ENCODE results near the gene SNRNP48. TPM values are rescaled to one million over a fixed set of nuclear protein-coding genes. Genes with fewer than 3 reads are reported as not detected.

Gene SNRNP48
- total RNA-seq, 1 donor from 2014 or later, result 13.1 TPM

DNA sequence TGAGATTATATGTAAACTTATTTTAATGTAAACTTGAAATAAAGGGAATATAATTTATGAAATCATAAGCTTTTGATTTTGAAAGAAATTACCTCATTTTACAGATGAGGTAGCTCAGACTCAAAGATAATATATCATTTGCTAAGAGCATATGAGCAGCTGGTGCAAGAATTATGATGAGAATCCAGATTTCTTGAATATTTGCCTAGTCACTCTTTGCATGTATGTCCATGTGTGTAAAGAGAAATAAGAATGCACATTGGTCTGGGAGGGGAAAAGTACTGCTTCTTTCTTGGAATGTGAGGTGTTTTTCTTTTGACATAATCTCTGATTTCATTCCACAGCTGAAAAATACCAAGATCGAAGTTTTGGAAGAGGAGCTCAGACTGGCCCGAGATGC, 11.1 kb upstream of the SNRNP48 start:
- Mint-ChIP-seq H3K9me3 (ENCODE audit: unreplicated experiment) (no peaks in the 10 kb centered on the region), H3K27me3 (ENCODE audit: low read depth, unreplicated experiment) (no peaks in the 10 kb centered on the region), H3K4me3 (ENCODE audit: unreplicated experiment) (no peak overlapping the region), H3K27ac (ENCODE audit: unreplicated experiment) (no peak overlapping the region), H3K36me3 (ENCODE audit: low read depth, unreplicated experiment) (peaks cover 22% of the 10 kb centered on the region), H3K4me1 (ENCODE audit: low read depth, unreplicated experiment) (no peaks in the 10 kb centered on the region)
- FAIRE-seq (no peak), DNase-seq (ENCODE audit: low read depth) (no peak)
- Histone ChIP-seq H3K27me3 (ENCODE audit: insufficient read depth, low read length) (no peaks in the 10 kb centered on the region), H3K4me3 (ENCODE audit: insufficient read depth, low read depth, low read length) (no peak overlapping the region), H2AFZ (ENCODE audit: low read depth, low read length) (no peak overlapping the region), H3K79me2 (ENCODE audit: insufficient read depth, low read length) (no peaks in the 10 kb centered on the region), H3K36me3 (ENCODE audit: insufficient read depth, low read length) (peaks cover 71% of the 10 kb centered on the region), H3K4me2 (ENCODE audit: low read length) (no peak overlapping the region), H3K9ac (ENCODE audit: low read length) (no peak overlapping the region), H4K20me1 (ENCODE audit: insufficient read depth, low read length) (peaks cover 17% of the 10 kb centered on the region), H3K9me3 (ENCODE audit: insufficient read depth, low read depth, low read length) (no peaks in the 10 kb centered on the region), H3K4me1 (ENCODE audit: insufficient read depth, low read length) (no peaks in the 10 kb centered on the region), H3K27ac (ENCODE audit: low read depth, low read length) (no peak overlapping the region)
- TF ChIP-seq, protein P1, sequence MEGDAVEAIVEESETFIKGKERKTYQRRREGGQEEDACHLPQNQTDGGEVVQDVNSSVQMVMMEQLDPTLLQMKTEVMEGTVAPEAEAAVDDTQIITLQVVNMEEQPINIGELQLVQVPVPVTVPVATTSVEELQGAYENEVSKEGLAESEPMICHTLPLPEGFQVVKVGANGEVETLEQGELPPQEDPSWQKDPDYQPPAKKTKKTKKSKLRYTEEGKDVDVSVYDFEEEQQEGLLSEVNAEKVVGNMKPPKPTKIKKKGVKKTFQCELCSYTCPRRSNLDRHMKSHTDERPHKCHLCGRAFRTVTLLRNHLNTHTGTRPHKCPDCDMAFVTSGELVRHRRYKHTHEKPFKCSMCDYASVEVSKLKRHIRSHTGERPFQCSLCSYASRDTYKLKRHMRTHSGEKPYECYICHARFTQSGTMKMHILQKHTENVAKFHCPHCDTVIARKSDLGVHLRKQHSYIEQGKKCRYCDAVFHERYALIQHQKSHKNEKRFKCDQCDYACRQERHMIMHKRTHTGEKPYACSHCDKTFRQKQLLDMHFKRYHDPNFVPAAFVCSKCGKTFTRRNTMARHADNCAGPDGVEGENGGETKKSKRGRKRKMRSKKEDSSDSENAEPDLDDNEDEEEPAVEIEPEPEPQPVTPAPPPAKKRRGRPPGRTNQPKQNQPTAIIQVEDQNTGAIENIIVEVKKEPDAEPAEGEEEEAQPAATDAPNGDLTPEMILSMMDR (IDR thresholded peaks at IDR 0.05; ENCODE audit: insufficient read depth, low read depth, low read length), result no peak
- TF ChIP-seq EZH2 (IDR thresholded peaks at IDR 0.05; ENCODE audit: insufficient read depth, low read length), result no peak

DNA sequence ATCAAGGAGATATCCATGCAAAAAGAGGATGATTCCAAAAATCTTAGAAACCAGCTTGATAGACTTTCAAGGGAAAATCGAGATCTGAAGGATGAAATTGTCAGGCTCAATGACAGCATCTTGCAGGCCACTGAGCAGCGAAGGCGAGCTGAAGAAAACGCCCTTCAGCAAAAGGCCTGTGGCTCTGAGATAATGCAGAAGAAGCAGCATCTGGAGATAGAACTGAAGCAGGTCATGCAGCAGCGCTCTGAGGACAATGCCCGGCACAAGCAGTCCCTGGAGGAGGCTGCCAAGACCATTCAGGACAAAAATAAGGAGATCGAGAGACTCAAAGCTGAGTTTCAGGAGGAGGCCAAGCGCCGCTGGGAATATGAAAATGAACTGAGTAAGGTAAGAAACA, 10.1 kb upstream of the SNRNP48 start:
- no peak overlapping the region for H3K27ac ChIP-seq (ENCODE audit: low read depth, low read length)
- no peak for DNase-seq (ENCODE audit: low read depth)
- no peak overlapping the region for H3K9ac ChIP-seq (ENCODE audit: low read length)
- H3K4me1 ChIP-seq (ENCODE audit: insufficient read depth, low read length), result no peaks in the 10 kb centered on the region
- peaks cover 31% of the 10 kb centered on the region for H3K36me3 Mint-ChIP-seq (ENCODE audit: low read depth, unreplicated experiment)
- H3K27ac Mint-ChIP-seq (ENCODE audit: unreplicated experiment), result no peak overlapping the region
- H3K4me2 ChIP-seq (ENCODE audit: low read length), result no peak overlapping the region
- H3K4me3 Mint-ChIP-seq (ENCODE audit: unreplicated experiment), result no peak overlapping the region
- peaks cover 71% of the 10 kb centered on the region for H3K36me3 ChIP-seq (ENCODE audit: insufficient read depth, low read length)
- FAIRE-seq, result no peak
- no peaks in the 10 kb centered on the region for H3K27me3 ChIP-seq (ENCODE audit: insufficient read depth, low read length)
- H3K27me3 Mint-ChIP-seq (ENCODE audit: low read depth, unreplicated experiment), result no peaks in the 10 kb centered on the region
- no peak overlapping the region for H2AFZ ChIP-seq (ENCODE audit: low read depth, low read length)
- H3K4me3 ChIP-seq (ENCODE audit: insufficient read depth, low read depth, low read length), result no peak overlapping the region
- peaks cover 18% of the 10 kb centered on the region for H4K20me1 ChIP-seq (ENCODE audit: insufficient read depth, low read length)
- H3K9me3 ChIP-seq (ENCODE audit: insufficient read depth, low read depth, low read length), result no peaks in the 10 kb centered on the region
- H3K79me2 ChIP-seq (ENCODE audit: insufficient read depth, low read length), result no peaks in the 10 kb centered on the region
- no peak for TF ChIP-seq EZH2 (IDR thresholded peaks at IDR 0.05; ENCODE audit: insufficient read depth, low read length)
- TF ChIP-seq, protein P1 (IDR thresholded peaks at IDR 0.05; ENCODE audit: insufficient read depth, low read depth, low read length), result no peak
- H3K9me3 Mint-ChIP-seq (ENCODE audit: unreplicated experiment), result no peaks in the 10 kb centered on the region
- no peaks in the 10 kb centered on the region for H3K4me1 Mint-ChIP-seq (ENCODE audit: low read depth, unreplicated experiment)

DNA sequence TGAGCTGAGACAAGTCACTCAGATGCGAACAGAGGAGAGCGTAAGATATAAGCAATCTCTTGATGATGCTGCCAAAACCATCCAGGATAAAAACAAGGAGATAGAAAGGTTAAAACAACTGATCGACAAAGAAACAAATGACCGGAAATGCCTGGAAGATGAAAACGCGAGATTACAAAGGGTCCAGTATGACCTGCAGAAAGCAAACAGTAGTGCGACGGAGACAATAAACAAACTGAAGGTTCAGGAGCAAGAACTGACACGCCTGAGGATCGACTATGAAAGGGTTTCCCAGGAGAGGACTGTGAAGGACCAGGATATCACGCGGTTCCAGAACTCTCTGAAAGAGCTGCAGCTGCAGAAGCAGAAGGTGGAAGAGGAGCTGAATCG, 9.5 kb upstream of the SNRNP48 start:
- Mint-ChIP-seq H3K36me3 (ENCODE audit: low read depth, unreplicated experiment) (peaks cover 34% of the 10 kb centered on the region), H3K27ac (ENCODE audit: unreplicated experiment) (no peak overlapping the region), H3K27me3 (ENCODE audit: low read depth, unreplicated experiment) (no peaks in the 10 kb centered on the region), H3K4me1 (ENCODE audit: low read depth, unreplicated experiment) (no peaks in the 10 kb centered on the region), H3K4me3 (ENCODE audit: unreplicated experiment) (no peak overlapping the region), H3K9me3 (ENCODE audit: unreplicated experiment) (no peaks in the 10 kb centered on the region)
- Histone ChIP-seq H3K4me3 (ENCODE audit: insufficient read depth, low read depth, low read length) (no peak overlapping the region), H3K27ac (ENCODE audit: low read depth, low read length) (no peak overlapping the region), H4K20me1 (ENCODE audit: insufficient read depth, low read length) (peaks cover 18% of the 10 kb centered on the region), H3K4me2 (ENCODE audit: low read length) (no peak overlapping the region), H3K4me1 (ENCODE audit: insufficient read depth, low read length) (no peaks in the 10 kb centered on the region), H3K79me2 (ENCODE audit: insufficient read depth, low read length) (no peaks in the 10 kb centered on the region), H3K27me3 (ENCODE audit: insufficient read depth, low read length) (no peaks in the 10 kb centered on the region), H2AFZ (ENCODE audit: low read depth, low read length) (no peak overlapping the region), H3K9ac (ENCODE audit: low read length) (no peak overlapping the region), H3K9me3 (ENCODE audit: insufficient read depth, low read depth, low read length) (no peaks in the 10 kb centered on the region), H3K36me3 (ENCODE audit: insufficient read depth, low read length) (peaks cover 67% of the 10 kb centered on the region)
- TF ChIP-seq, protein P1 (IDR thresholded peaks at IDR 0.05; ENCODE audit: insufficient read depth, low read depth, low read length), result no peak
- TF ChIP-seq EZH2 (IDR thresholded peaks at IDR 0.05; ENCODE audit: insufficient read depth, low read length), result no peak
- DNase-seq (ENCODE audit: low read depth) (no peak), FAIRE-seq (no peak)
